DOHH2 (cell line): ENCODE results near the gene OSBPL10.

Experiments used
- CTCF ChIP-seq: fragments of 200-600 bp; sonication (generic); IDR thresholded peaks from one replicate; pipeline ENCODE4 v1.5.1; 2014; ENCODE audit warnings: antibody characterized with exemption, mild to moderate bottlenecking, low read depth, low read length; ENCODE audit not compliant: poor library complexity, severe bottlenecking
- EZH2phosphoT487 ChIP-seq: fragments of 200-600 bp; sonication (generic); IDR thresholded peaks from 2 replicates; pipeline ENCODE4 v1.6.1; 2017; ENCODE audit warnings: borderline replicate concordance, mild to moderate bottlenecking, antibody characterized with exemption, low read length, moderate library complexity, mixed read lengths

- no peak for TF ChIP-seq CTCF
- TF ChIP-seq EZH2phosphoT487, result no peak
These were observed 167.9 kb downstream of the OSBPL10 start for GRCh38 chr3:31813197-31813596.
